Measurements from ENCODE around the gene KPNA5.

DNA sequence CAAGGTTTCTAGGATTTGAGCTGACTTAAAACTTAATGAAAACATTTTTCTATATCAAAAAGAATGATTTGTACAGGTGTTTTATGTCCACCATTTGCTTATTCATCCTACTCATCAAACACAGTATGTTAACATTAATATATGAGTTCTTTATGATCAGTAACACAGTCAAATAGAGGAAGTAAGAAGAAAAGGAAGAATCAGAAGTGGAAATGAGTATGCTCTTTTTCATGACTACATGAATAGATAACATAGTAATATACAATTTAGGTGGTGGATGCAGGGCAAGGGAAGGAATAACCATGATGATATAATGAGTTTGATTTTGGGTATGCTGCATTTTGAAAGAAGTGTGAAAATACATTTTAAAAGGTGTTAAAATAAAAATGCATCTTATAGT is 16.5 kb downstream of the KPNA5 start:
- TF ChIP-seq FOXM1 (IDR thresholded peaks at IDR 0.05; ENCODE audit: borderline replicate concordance) = no peak
- TF ChIP-seq NFRKB (IDR thresholded peaks at IDR 0.05) = no peak
- TF ChIP-seq CTBP1 (IDR thresholded peaks at IDR 0.05; ENCODE audit: borderline replicate concordance) = no peak
- TF ChIP-seq FOXK2 (IDR thresholded peaks at IDR 0.05) = no peak
- TF ChIP-seq, protein P1, sequence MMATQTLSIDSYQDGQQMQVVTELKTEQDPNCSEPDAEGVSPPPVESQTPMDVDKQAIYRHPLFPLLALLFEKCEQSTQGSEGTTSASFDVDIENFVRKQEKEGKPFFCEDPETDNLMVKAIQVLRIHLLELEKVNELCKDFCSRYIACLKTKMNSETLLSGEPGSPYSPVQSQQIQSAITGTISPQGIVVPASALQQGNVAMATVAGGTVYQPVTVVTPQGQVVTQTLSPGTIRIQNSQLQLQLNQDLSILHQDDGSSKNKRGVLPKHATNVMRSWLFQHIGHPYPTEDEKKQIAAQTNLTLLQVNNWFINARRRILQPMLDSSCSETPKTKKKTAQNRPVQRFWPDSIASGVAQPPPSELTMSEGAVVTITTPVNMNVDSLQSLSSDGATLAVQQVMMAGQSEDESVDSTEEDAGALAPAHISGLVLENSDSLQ (IDR thresholded peaks at IDR 0.05) = no peak
- TF ChIP-seq SP1 (IDR thresholded peaks at IDR 0.05) = no peak

Measured in HEK293T (cell line).